ENCODE measurements around the gene PNMA8C.
A peak's percentile ranks its signal among the peaks of the same experiment; 100 is the strongest.
"Not testable (repeated sequence)": the region's sequence is repeated elsewhere in the genome, so short reads cannot be mapped to it uniquely, and the experiment has no call there.

The PNMA8C gene

DNA sequence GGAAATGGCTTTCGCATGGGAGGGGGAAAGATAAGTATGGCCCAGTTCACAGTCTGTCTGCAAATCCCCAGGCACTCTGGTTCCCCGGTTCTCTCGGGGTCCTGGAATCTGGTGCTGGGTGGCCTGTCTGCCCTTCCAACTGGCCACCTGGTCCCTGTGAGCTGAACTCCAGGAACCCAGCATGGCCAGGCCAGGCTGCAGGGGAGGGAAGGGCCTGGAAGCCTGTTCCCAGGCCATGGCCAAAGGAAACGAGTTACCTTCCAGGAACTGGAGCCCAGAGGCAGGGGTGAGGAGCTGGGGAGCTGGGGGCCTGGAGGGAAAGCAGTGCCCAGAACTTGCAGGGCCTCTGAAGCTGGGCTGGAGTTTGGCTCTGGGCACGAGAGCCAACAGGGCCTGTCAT, 19.1 kb upstream of the PNMA8C start:
- DNase-seq (ENCODE audit: low read depth in 2 of 2) = no peak

DNA sequence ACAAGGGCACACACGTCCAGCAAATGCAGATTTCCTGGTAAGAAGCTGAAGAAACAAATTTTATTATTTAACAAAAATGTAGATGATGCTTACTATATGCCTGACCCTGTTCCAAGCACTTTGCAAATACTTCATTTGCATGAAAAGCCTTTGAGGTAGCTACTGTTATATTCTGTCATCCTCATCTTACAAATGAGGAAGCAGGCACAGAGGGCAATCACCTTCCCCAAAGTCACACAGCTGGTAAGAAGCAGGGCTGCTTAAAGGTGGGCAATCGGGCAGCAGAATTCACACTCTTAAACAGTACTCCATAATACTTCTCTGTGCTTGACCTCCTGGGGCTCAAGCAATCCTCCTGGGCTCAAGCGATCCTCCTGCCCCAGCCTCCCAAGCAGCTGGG, 18.3 kb upstream of the PNMA8C start:
- no peak for DNase-seq (ENCODE audit: low read depth in 2 of 2)

DNA sequence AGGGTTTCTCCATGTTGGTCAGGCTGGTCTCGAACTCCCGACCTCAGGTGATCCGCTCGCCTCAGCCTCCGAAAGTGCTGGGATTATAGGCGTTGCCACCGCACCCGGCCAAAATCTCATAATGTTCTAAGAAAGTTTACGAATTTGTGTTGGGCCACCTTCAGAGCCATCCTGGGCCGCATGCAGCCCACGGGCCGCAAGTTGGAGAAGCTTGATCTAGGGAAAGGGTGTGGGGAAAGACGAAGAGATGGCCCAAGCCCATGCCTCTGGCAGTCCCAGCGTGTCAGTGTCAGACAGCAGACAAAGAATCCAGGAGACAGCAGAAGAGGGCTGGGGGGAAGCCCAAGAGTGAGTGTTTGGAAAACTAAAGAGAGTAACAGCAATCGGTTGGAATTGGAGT, 17.3 kb upstream of the PNMA8C start:
- no peak for DNase-seq (ENCODE audit: low read depth in 2 of 2)

GRCh38 chr19:46442808-46443450, 14.2 kb upstream of the PNMA8C start:
- DNase-seq (ENCODE audit: low read depth in 2 of 2) = no peak

DNA sequence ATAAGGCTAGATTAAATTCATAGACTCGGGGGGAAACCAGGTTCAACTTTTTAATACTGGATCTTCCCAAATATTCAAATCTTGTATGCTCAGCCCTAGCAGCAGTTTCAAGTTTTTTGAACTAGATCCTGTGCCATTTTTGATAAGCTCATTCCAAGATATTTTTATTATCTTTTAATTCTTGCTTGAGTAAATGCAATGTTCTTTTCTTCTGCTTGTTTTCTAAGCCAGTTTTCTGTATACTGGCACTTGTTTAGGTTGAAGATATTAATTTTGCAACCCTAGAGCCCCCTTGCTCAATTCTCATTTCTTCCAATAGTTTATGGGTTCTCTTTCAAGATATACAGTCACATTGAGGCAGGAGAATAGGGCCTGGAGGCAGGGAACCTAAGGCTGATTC, 13.1 kb upstream of the PNMA8C start:
- no peak for DNase-seq (ENCODE audit: low read depth in 2 of 2)

DNA sequence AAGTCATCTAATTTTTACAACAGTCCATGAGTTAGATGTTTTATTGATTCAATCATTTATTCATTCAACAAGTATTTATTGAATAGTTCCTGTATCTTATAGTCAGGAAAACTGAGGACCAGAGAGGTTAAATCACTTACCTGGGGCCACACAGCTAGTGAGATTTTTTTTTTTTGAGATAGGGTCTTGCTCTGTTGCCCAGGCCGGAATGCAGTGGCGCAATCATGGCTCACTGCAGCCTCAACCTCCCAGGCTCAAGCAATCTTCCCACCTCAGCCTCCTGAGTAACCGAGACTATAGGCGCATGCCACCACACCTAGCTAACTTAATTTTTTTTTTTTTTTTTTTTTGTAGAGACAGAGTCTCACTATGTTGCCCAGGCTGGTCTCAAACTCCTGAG, 7.0 kb upstream of the PNMA8C start:
- not testable (repeated sequence) for DNase-seq (ENCODE audit: low read depth in 2 of 2)

DNA sequence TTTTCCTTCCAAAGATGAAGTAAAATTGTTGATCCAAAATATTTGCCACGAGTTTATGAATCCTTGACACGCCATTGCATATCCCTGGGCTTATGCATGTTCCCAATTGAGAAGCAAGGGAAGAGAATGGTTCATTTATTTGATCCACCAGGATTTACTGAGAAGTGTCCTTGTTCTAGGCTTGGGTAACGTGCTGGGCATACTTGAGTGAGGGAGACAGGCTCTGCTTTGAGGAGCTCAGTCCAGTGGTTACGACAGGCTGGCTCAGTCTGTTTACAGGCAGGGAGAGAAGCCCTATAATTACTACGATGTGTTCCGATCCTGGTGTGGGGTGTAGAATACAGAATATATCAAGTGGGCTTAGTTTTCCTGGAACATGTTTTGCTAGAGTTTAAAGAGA, 6.3 kb upstream of the PNMA8C start:
- no peak for DNase-seq (ENCODE audit: low read depth in 2 of 2)

DNA sequence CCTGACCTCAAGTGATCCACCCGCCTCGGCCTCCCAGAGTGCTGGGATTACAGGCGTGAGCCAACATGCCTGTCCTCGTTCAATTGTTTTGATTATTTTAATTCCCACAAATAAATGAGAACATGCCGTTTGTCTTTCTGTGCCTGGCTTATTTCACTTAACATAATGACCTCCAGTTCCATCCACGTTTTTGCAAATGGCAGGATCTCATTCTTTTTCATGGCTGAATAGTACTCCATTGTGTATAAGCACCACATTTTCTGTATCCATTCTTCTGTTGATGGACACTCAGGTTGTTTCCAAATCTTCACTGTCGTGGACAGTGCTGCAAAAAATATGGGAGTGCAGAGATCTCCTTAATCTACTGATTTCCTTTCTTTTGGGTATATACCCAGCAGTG, 4.7 kb upstream of the PNMA8C start:
- not testable (repeated sequence) for DNase-seq (ENCODE audit: low read depth in 2 of 2)

DNA sequence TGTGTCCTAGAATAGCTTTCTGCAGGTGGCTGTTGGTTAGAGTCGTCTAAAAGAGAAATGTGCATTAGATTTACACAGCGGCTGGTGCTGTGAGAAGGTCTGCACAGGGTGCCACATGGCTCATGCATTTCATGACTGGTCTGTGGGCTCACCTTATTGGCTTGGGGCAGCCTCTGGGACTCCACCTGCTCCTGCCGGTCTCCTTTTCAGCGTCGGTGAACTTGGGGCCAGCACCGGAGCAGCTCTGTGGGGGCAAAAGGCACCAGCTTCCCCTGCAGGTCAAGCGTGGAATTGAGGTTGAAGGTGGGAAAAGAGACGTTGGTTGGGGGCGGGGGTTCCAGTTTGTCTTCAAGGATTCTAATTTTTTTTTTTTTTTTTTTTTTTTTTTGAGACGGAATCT, 3.1 kb upstream of the PNMA8C start:
- DNase-seq (ENCODE audit: low read depth in 2 of 2) = no peak

DNA sequence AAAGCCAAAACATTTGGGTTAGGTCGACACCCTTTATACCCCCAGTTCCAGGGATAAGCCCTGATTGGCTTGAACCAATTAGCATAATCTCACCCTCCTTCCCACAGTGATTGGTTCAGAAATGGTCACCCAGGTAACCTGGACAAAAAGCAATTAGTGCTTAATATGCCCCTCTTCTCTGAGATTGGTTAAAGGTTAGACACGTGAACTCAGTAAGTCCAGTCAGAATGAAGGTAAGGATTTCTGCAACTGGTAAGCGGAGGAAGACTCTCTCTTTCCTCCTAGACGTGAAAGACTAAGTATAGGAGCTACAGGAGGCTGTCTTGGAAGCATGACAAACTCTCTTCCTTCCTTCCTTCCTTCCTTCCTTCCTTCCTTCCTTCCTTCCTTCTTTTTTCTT, 1.3 kb upstream of the PNMA8C start:
- no peak for DNase-seq (ENCODE audit: low read depth in 2 of 2)

DNA sequence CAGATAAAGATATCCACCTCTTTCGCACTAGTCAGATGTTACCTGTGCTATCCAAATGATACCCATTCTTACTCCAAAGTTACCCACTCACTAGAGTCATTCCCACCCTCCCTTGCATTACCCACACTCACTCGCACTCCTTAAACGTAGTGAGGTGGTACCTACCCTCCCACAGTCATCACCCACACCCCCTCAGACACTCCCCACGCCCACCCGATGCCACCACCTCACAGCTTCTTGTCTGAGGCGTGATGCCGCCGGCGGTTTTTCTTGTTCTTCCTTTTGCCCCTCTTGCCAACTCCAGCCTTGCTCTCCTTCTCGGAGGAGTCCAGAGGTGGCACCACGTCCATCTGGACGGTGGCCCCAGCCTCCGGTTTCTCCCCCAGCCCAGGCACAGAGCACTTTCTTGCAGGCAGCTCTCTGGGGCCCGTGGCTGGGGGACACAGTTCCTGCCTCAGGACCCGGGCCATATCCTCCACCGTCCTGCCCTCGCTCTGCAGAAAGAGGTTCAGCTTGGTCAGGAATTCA, 1.2 kb downstream of the PNMA8C start:
- DNase-seq (ENCODE audit: low read depth in 2 of 2) = no peak

- peak in 1 of 2 donors; percentile 24 for DNase-seq (ENCODE audit: low read depth in 2 of 2)
Measured at GRCh38 chr19:46426506-46427162, 2.1 kb downstream of the PNMA8C start.

- DNase-seq (ENCODE audit: low read depth in 2 of 2) = no peak
Measured at GRCh38 chr19:46426035-46426505, 2.7 kb downstream of the PNMA8C start.

DNA sequence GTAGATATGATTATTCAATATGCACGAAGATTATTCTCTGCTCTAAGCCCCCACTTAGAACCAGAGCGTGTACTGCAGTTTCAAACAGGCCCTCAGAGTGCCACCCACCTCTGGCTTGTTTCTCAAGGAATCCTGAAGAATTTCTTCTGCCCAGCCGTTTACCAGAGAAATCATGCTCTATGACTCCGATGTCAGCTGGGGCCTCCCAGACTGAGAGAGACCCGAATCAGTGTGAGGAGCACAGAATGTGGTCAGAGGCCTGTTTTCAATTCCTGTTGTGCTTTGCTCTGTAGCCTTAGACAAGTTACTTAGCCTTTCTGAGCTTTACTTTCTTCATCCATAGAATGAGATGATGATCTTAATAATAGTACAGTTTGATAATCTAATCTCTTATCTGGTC, 5.5 kb downstream of the PNMA8C start:
- no peak for DNase-seq (ENCODE audit: low read depth in 2 of 2)

DNA sequence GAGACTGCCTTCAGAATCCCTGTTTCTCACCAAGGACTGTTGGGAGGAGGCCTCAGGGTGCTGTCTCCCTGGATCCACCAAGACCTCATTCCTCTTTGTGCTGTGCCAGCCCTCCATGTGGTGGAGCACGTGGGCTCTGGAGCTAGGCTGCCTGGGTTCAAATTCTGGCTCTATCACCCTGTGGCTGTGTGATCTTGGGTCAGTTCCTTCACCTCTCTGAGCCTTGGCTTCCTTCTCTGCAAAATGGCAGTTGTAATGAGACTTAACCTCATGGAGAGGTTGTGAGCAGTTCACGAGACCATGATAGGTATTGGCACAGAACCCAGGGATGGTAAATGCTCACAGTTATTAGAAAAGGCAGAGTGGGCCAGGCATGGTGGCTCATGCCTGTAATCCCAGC, 6.4 kb downstream of the PNMA8C start:
- no peak for DNase-seq (ENCODE audit: low read depth in 2 of 2)

DNA sequence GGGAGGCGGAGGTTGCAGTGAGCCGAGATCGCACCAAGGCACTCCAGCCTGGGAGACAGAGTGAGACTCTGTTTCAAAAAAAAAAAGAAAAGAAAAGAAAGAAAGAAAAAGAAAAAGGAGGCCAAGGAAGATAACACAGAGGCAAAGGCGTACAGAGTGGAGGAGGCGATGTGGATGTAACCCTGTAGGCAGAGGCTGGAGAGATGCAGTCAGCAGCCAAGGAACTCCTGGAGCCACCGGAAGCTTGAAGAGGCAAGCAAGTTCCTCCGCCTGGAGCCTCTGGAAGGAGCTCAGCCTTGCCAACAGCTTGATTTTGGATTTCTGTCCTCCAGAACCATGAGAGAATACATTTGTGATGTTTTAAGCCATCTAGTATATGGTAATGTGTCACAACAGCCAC, 8.7 kb downstream of the PNMA8C start:
- DNase-seq (ENCODE audit: low read depth in 2 of 2) = no peak

DNA sequence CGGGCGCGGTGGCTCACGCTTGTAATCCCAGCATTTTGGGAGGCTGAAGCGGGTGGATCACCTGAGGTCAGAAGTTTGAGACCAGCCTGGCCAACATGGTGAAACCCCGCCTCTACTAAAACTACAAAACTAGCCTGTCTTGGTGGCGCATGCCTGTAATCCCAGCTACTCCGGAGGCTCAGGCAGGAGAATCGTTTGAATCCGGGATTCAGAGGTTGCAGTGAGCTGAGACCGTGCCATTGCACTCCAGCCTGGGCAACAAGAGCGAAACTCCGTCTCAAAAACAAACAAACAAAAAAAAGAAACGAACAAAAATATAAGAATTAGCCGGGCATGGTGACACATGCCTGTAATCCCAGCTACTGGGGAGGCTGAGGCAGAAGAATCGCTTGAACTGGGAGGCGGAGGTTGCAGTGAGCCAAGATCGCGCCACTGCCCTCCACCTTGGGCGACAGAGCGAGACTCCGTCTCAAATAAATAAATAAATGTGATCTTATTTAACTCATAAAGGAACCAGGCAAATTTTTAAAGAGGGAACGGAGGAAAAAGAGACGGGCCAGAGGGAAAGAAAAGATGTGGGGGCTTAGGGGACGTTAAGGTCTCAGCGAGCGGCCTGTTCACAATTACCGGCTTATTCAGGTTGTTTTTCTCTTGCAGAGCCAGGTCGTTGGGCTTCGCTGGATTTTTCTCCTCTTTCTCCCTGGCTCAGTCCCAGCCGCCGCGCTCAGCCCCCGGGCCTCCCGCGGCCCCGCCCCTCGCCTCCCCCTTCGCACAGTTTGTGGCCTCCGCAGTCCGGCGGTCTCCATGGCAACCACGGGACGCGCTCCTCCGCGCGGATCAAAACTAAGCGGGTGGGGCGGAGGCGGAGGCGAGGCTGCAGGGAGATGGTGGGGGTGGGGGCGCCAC, 12.7 kb downstream of the PNMA8C start:
- peak in 1 of 2 donors; percentile 22 for DNase-seq (ENCODE audit: low read depth in 2 of 2)

DNA sequence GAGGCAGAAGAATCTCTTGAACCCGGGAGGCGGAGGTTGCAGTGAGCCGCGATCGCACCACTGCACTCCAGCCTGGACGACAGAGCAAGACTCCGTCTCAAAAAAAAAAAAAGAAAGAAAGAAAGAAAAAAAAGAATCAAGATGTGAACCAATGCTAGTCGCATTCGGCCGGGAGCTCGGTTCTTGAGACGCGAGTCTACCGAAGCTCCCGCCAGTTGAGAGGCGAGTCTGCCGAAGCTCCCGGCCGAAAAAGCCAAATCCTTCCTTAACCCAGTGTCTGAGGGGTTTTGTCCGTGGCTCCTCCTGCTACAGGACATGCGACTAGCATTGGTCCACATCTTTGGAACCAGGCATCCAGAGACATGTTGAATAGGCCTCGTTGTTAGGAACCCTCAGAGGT, 13.8 kb downstream of the PNMA8C start:
- DNase-seq (ENCODE audit: low read depth in 2 of 2) = not testable (repeated sequence)

DNA sequence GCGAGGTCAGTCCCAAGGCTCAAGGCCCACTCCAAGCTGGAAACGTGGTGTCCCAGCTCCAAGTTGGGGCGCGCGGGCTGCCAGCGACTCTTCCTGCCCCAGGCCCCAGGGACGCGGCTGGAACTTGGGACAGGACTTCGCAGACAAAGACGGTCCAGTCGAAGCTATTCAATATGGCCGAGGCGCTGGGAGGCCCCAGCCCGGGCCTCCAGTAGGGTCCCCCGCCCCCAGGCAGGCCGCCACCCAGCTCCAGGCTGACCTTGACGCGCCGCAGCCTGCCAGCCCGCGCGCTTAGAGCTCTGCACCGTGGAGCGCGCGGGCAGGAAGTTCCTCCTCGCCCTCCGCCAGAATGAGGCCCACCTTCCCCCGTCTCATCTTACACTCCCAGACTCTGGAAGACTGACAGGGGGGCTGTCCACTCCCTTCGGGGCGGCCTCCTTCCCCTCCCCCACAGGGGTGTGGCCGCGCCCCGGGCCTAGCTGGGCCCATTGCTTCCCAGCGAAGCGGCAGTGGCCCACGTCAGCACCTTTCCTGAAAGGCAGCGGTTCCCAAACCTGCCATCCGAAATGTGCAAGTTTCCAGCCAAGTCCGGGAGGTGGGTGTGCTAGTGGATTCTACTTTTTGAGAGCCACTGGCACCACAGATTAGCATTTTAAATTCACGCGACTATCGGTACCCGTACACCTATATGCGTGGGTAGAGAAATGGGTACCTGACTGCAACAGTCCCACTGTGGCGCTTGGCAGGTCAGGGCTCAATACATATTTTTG, 15.3 kb downstream of the PNMA8C start, which contains the start of gene CCDC8:
TSS of gene CCDC8 (minus strand) at position 303 of the 770 bp plus-strand sequence. CDS start 754 bp downstream, outside the sequence.
- no peak for DNase-seq (ENCODE audit: low read depth in 2 of 2)

DNA sequence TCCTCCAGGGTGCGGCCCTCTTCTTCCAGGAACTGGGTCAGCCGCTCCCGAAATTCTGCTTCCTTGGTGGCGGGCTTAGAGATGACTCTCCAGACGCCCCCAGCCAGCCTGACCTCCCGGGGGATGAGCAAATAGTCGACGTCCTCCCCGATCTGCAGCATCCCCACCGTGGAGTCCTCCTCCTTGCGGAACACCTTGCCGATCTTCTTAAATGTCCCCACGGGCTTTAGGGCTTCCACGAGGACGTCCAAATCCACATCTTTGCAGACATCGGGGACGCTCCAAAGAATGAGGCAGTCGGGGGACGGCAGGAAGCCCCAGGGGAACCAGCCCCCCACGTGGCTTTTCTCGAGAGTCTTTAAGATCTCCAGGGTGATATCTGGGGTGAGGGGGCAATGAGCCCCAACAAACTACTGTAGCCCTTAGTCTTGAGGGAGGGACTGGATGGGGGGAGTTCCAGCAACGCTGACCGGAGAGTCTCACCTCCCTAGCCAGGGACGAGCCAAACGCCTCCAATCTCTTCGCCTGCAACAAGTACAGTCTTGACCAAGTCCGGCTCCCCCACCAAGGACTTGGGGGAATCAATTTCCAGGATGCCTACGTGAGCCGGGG, 16.0 kb downstream of the PNMA8C start:
- DNase-seq (ENCODE audit: low read depth in 2 of 2) = no peak

Measured in stimulated activated CD4-positive, alpha-beta T cell treated with anti-CD3 and anti-CD28 coated beads, Interleukin-15, amount 100 ng/mL, for 48 hours (primary cell).